ENCODE results near the gene ADCYAP1R1. TPM values are rescaled to one million over a fixed set of nuclear protein-coding genes. Genes with fewer than 3 reads are reported as not detected.

The ADCYAP1R1 gene
- total RNA-seq, 1 donor from 2014 or later, result 39.3 TPM

DNA sequence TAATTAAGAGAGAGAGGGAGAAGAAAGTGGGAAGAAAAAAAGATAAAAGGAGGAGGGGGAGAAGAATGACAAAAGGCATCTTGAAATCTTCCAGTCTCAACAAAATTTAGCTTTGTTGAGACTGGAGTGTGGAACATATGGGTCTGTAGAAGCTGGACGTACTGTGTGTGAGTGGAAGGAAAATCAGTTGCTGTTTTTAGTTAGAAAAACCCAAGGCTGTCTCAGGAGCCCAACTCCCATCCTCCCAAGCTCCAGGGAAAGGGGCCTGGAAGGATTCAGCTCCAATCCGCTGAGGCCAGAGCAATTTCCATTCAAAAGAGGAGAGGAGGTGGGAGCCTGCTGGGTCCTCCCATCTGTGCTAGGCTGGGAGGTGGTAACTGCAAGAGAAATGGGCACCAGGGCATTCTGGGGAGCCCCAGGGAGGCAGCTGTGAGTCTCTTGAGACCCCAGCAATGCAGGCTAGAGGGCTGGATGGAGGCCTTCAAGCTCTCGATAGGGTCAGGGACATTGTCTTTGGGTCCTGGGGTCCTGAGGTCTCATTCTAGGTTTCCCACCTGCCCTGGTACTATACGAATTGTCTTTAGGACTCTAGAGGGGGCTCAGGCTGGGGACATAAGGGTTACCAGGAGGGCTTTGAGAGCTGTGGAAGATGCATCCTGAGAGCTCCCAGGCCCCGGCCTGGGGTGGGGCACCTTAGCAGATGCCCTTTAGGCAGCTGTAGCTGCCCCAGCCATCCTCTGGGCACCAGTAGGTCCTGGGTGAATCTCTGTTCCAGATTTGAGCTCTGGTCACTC, 21.4 kb downstream of the ADCYAP1R1 start:
- H3K27me3 Mint-ChIP-seq (ENCODE audit: unreplicated experiment), result peaks cover 8% of the 10 kb centered on the region
- TF ChIP-seq, protein P1, sequence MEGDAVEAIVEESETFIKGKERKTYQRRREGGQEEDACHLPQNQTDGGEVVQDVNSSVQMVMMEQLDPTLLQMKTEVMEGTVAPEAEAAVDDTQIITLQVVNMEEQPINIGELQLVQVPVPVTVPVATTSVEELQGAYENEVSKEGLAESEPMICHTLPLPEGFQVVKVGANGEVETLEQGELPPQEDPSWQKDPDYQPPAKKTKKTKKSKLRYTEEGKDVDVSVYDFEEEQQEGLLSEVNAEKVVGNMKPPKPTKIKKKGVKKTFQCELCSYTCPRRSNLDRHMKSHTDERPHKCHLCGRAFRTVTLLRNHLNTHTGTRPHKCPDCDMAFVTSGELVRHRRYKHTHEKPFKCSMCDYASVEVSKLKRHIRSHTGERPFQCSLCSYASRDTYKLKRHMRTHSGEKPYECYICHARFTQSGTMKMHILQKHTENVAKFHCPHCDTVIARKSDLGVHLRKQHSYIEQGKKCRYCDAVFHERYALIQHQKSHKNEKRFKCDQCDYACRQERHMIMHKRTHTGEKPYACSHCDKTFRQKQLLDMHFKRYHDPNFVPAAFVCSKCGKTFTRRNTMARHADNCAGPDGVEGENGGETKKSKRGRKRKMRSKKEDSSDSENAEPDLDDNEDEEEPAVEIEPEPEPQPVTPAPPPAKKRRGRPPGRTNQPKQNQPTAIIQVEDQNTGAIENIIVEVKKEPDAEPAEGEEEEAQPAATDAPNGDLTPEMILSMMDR (IDR thresholded peaks at IDR 0.05; ENCODE audit: unreplicated experiment), result no peak
- no peak for DNase-seq (ENCODE audit: low spot score)
- no peaks in the 10 kb centered on the region for H3K9me3 Mint-ChIP-seq (ENCODE audit: unreplicated experiment)
- H3K36me3 Mint-ChIP-seq (ENCODE audit: low read depth, unreplicated experiment), result peaks cover 20% of the 10 kb centered on the region
- no peak overlapping the region for H3K27ac Mint-ChIP-seq (ENCODE audit: unreplicated experiment)
- H3K4me3 Mint-ChIP-seq (ENCODE audit: unreplicated experiment), result no peak overlapping the region
- H3K4me1 Mint-ChIP-seq (ENCODE audit: unreplicated experiment), result no peaks in the 10 kb centered on the region

- H3K4me3 Mint-ChIP-seq (ENCODE audit: unreplicated experiment), result no peak overlapping the region
- H3K36me3 Mint-ChIP-seq (ENCODE audit: low read depth, unreplicated experiment), result peaks cover 21% of the 10 kb centered on the region
- no peak for DNase-seq (ENCODE audit: low spot score)
- peaks cover under 1% of the 10 kb centered on the region for H3K4me1 Mint-ChIP-seq (ENCODE audit: unreplicated experiment)
- H3K27me3 Mint-ChIP-seq (ENCODE audit: unreplicated experiment), result peaks cover 8% of the 10 kb centered on the region
- TF ChIP-seq, protein P1 (IDR thresholded peaks at IDR 0.05; ENCODE audit: unreplicated experiment), result no peak
- no peak overlapping the region for H3K27ac Mint-ChIP-seq (ENCODE audit: unreplicated experiment)
- H3K9me3 Mint-ChIP-seq (ENCODE audit: unreplicated experiment), result no peaks in the 10 kb centered on the region
Observed at GRCh38 chr7:31074120-31074383, 21.9 kb downstream of the ADCYAP1R1 start.

GRCh38 chr7:31074403-31075085, 22.4 kb downstream of the ADCYAP1R1 start:
- peaks cover 4% of the 10 kb centered on the region for H3K4me1 Mint-ChIP-seq (ENCODE audit: unreplicated experiment)
- no peak overlapping the region for H3K27ac Mint-ChIP-seq (ENCODE audit: unreplicated experiment)
- no peaks in the 10 kb centered on the region for H3K9me3 Mint-ChIP-seq (ENCODE audit: unreplicated experiment)
- H3K4me3 Mint-ChIP-seq (ENCODE audit: unreplicated experiment), result no peak overlapping the region
- TF ChIP-seq, protein P1 (IDR thresholded peaks at IDR 0.05; ENCODE audit: unreplicated experiment), result no peak
- H3K27me3 Mint-ChIP-seq (ENCODE audit: unreplicated experiment), result peaks cover 8% of the 10 kb centered on the region
- DNase-seq (ENCODE audit: low spot score), result no peak
- peaks cover 24% of the 10 kb centered on the region for H3K36me3 Mint-ChIP-seq (ENCODE audit: low read depth, unreplicated experiment)

DNA sequence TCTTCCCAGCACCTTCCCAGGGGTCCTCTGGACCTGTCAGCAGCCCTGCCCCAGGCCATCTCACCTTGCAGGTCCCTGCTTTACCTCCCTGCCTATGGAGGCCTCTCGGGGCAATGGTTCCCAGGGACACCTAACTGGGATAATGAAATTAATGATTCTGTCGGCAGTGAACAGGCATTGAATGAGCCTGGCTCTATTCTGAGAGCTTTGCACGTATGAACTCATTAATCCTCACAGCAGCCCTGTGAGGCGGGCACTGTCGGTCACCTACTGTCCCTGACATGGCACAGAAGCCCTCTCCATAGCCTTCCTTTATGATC, 22.9 kb downstream of the ADCYAP1R1 start:
- Mint-ChIP-seq H3K36me3 (ENCODE audit: low read depth, unreplicated experiment) (peaks cover 24% of the 10 kb centered on the region), H3K4me3 (ENCODE audit: unreplicated experiment) (no peak overlapping the region), H3K4me1 (ENCODE audit: unreplicated experiment) (peaks cover 9% of the 10 kb centered on the region), H3K27ac (ENCODE audit: unreplicated experiment) (no peak overlapping the region), H3K9me3 (ENCODE audit: unreplicated experiment) (no peaks in the 10 kb centered on the region), H3K27me3 (ENCODE audit: unreplicated experiment) (peaks cover 12% of the 10 kb centered on the region)
- TF ChIP-seq, protein P1 (IDR thresholded peaks at IDR 0.05; ENCODE audit: unreplicated experiment), result no peak
- DNase-seq (ENCODE audit: low spot score), result no peak

GRCh38 chr7:31076051-31076450, 23.9 kb downstream of the ADCYAP1R1 start:
- TF ChIP-seq, protein P1 (IDR thresholded peaks at IDR 0.05; ENCODE audit: unreplicated experiment), result no peak
- Mint-ChIP-seq H3K36me3 (ENCODE audit: low read depth, unreplicated experiment) (peaks cover 24% of the 10 kb centered on the region), H3K4me1 (ENCODE audit: unreplicated experiment) (peaks cover 19% of the 10 kb centered on the region), H3K9me3 (ENCODE audit: unreplicated experiment) (no peaks in the 10 kb centered on the region), H3K27ac (ENCODE audit: unreplicated experiment) (no peak overlapping the region), H3K4me3 (ENCODE audit: unreplicated experiment) (no peak overlapping the region), H3K27me3 (ENCODE audit: unreplicated experiment) (peaks cover 15% of the 10 kb centered on the region)
- no peak for DNase-seq (ENCODE audit: low spot score)

All from endothelial cell (in vitro differentiated cells).